Astrocyte (in vitro differentiated cells and primary cell): ENCODE results near the gene MBNL1. TPM values are rescaled to one million over a fixed set of nuclear protein-coding genes. Genes with fewer than 3 reads are reported as not detected.

Experiments
- DNase-seq: peaks from one replicate; pipeline ENCODE4 v3.0.0-alpha.2; 2010; ENCODE audit warnings: low read depth
- FAIRE-seq: peaks from 2 replicates; lab custom pipeline; 2011; peaks lifted over from hg19 to GRCh38; lab: Jason Lieb, UNC
- H2AFZ ChIP-seq: 2 replicates; pipeline ENCODE4 v1.6.0; 2012; ENCODE audit warnings: low read depth, low read length, inconsistent platforms
- H3K27ac ChIP-seq: 2 replicates; pipeline ENCODE4 v1.5.1; 2011; ENCODE audit warnings: low read depth, low read length, inconsistent platforms
- H3K27me3 ChIP-seq: 2 replicates; pipeline ENCODE4 v1.6.0; 2011; ENCODE audit warnings: low read length, inconsistent platforms; ENCODE audit not compliant: insufficient read depth
- H3K36me3 ChIP-seq: 2 replicates; pipeline ENCODE4 v1.5.1; 2011; ENCODE audit warnings: low read length, inconsistent platforms; ENCODE audit not compliant: insufficient read depth
- H3K4me1 ChIP-seq: 2 replicates; pipeline ENCODE4 v1.5.1; 2011; ENCODE audit warnings: low read length, inconsistent platforms; ENCODE audit not compliant: insufficient read depth
- H3K4me2 ChIP-seq: 2 replicates; pipeline ENCODE4 v1.6.0; 2012; ENCODE audit warnings: low read length, inconsistent platforms
- H3K4me3 ChIP-seq: 2 replicates; pipeline ENCODE4 v1.5.1; 2011; ENCODE audit warnings: low read depth, mild to moderate bottlenecking, low read length, inconsistent platforms; ENCODE audit not compliant: insufficient read depth
- H3K79me2 ChIP-seq: 2 replicates; pipeline ENCODE4 v1.6.0; 2012; ENCODE audit warnings: mild to moderate bottlenecking, low read length, inconsistent platforms; ENCODE audit not compliant: insufficient read depth
- H3K9ac ChIP-seq: 2 replicates; pipeline ENCODE4 v1.6.0; 2012; ENCODE audit warnings: mild to moderate bottlenecking, low read length, inconsistent platforms
- H3K9me3 ChIP-seq: 2 replicates; pipeline ENCODE4 v1.5.1; 2012; ENCODE audit warnings: low read depth, mild to moderate bottlenecking, low read length, inconsistent platforms; ENCODE audit not compliant: insufficient read depth
- H4K20me1 ChIP-seq: 2 replicates; pipeline ENCODE4 v1.6.0; 2012; ENCODE audit warnings: low read length, inconsistent platforms; ENCODE audit not compliant: insufficient read depth
- H3K27ac Mint-ChIP-seq: one replicate; pipeline ENCODE4 v1.8.0; 2021; ENCODE audit warnings: mild to moderate bottlenecking, mixed read lengths; ENCODE audit not compliant: unreplicated experiment
- H3K27me3 Mint-ChIP-seq: one replicate; pipeline ENCODE4 v1.8.0; 2021; ENCODE audit warnings: low read depth, mixed read lengths; ENCODE audit not compliant: unreplicated experiment
- H3K36me3 Mint-ChIP-seq: one replicate; pipeline ENCODE4 v1.8.0; 2021; ENCODE audit warnings: low read depth, mixed read lengths; ENCODE audit not compliant: unreplicated experiment
- H3K4me1 Mint-ChIP-seq: one replicate; pipeline ENCODE4 v1.8.0; 2021; ENCODE audit warnings: low read depth, mixed read lengths; ENCODE audit not compliant: unreplicated experiment
- H3K4me3 Mint-ChIP-seq: one replicate; pipeline ENCODE4 v1.8.0; 2021; ENCODE audit warnings: mild to moderate bottlenecking, moderate library complexity, mixed read lengths; ENCODE audit not compliant: unreplicated experiment
- H3K9me3 Mint-ChIP-seq: one replicate; pipeline ENCODE4 v1.8.0; 2021; ENCODE audit warnings: mild to moderate bottlenecking, mixed read lengths; ENCODE audit not compliant: unreplicated experiment
- CTCF ChIP-seq: IDR thresholded peaks from 2 replicates; pipeline ENCODE4 v1.5.1; 2011; ENCODE audit warnings: low read depth, mild to moderate bottlenecking, inconsistent platforms, low read length, moderate library complexity; ENCODE audit not compliant: insufficient read depth
- EZH2 ChIP-seq: IDR thresholded peaks from 2 replicates; pipeline ENCODE4 v1.6.1; 2012; ENCODE audit warnings: mild to moderate bottlenecking, low read length, inconsistent platforms; ENCODE audit not compliant: insufficient read depth
- total RNA-seq: library from RNA; stranded (reverse); gene quantifications from 2 replicates; pipeline ENCODE4 v1.2.1, GENCODE V29; 2021

The MBNL1 gene
- total RNA-seq, 1 donor from 2014 or later, result 93.1 TPM

GRCh38 chr3:152291649-152292066 lies 22.9 kb downstream of the MBNL1 start:
- Histone ChIP-seq H3K27me3 (no peaks in the 10 kb centered on the region), H2AFZ (no peak overlapping the region), H3K4me2 (no peak overlapping the region), H3K36me3 (peaks cover 3% of the 10 kb centered on the region), H3K4me1 (peaks cover 8% of the 10 kb centered on the region), H3K79me2 (peaks cover 99% of the 10 kb centered on the region), H3K4me3 (no peak overlapping the region), H3K9ac (no peak overlapping the region), H3K9me3 (no peaks in the 10 kb centered on the region), H3K27ac (peak overlapping the region; percentile 3), H4K20me1 (peaks cover 67% of the 10 kb centered on the region)
- peak; percentile 80 for DNase-seq
- FAIRE-seq, result peak; percentile 9
- H3K36me3 Mint-ChIP-seq, result peaks cover 2% of the 10 kb centered on the region
- H3K27me3 Mint-ChIP-seq, result no peaks in the 10 kb centered on the region
- no peaks in the 10 kb centered on the region for H3K9me3 Mint-ChIP-seq
- H3K4me3 Mint-ChIP-seq, result no peak overlapping the region
- peaks cover 33% of the 10 kb centered on the region for H3K4me1 Mint-ChIP-seq
- no peak overlapping the region for H3K27ac Mint-ChIP-seq
- TF ChIP-seq EZH2 (no peak), CTCF (no peak)

GRCh38 chr3:152292366-152292765 lies 23.6 kb downstream of the MBNL1 start:
- Histone ChIP-seq H3K9me3 (no peaks in the 10 kb centered on the region), H3K36me3 (peaks cover 3% of the 10 kb centered on the region), H3K4me1 (peaks cover 8% of the 10 kb centered on the region), H3K27ac (no peak overlapping the region), H3K79me2 (peaks cover 99% of the 10 kb centered on the region), H3K4me2 (no peak overlapping the region), H2AFZ (no peak overlapping the region), H4K20me1 (peaks cover 67% of the 10 kb centered on the region), H3K27me3 (no peaks in the 10 kb centered on the region), H3K9ac (no peak overlapping the region), H3K4me3 (no peak overlapping the region)
- Mint-ChIP-seq H3K36me3 (peaks cover 2% of the 10 kb centered on the region), H3K9me3 (no peaks in the 10 kb centered on the region), H3K4me1 (peaks cover 38% of the 10 kb centered on the region), H3K27me3 (no peaks in the 10 kb centered on the region), H3K4me3 (no peak overlapping the region), H3K27ac (no peak overlapping the region)
- TF ChIP-seq EZH2 (no peak), CTCF (no peak)
- FAIRE-seq (peak; percentile 9), DNase-seq (no peak)

GRCh38 chr3:152293347-152294006 lies 24.7 kb downstream of the MBNL1 start:
- Histone ChIP-seq H3K4me3 (no peak overlapping the region), H3K9ac (no peak overlapping the region), H4K20me1 (peaks cover 60% of the 10 kb centered on the region), H3K27ac (no peak overlapping the region), H3K27me3 (no peaks in the 10 kb centered on the region), H3K79me2 (peaks cover 99% of the 10 kb centered on the region), H3K4me1 (peaks cover 10% of the 10 kb centered on the region), H3K4me2 (no peak overlapping the region), H2AFZ (no peak overlapping the region), H3K36me3 (peaks cover 3% of the 10 kb centered on the region), H3K9me3 (no peaks in the 10 kb centered on the region)
- H3K36me3 Mint-ChIP-seq, result peaks cover 2% of the 10 kb centered on the region
- no peak for FAIRE-seq
- H3K27me3 Mint-ChIP-seq, result no peaks in the 10 kb centered on the region
- H3K4me3 Mint-ChIP-seq, result no peak overlapping the region
- H3K4me1 Mint-ChIP-seq, result peaks cover 35% of the 10 kb centered on the region
- no peak for DNase-seq
- TF ChIP-seq CTCF (no peak), EZH2 (no peak)
- no peak overlapping the region for H3K27ac Mint-ChIP-seq
- H3K9me3 Mint-ChIP-seq, result no peaks in the 10 kb centered on the region
